HepG2 (cell line): ENCODE measurements around the gene KIAA1958.

ENCODE experiments used
- EED ChIP-seq: sonication (generic); formaldehyde crosslinking; IDR thresholded peaks from 2 replicates; pipeline ENCODE4 v1.5.0; 2020; ENCODE audit warnings: mild to moderate bottlenecking, missing genetic modification reagents
- FOXM1 ChIP-seq: sonication (generic); formaldehyde crosslinking; IDR thresholded peaks from 2 replicates; pipeline ENCODE4 v1.5.0; 2020; ENCODE audit warnings: missing genetic modification reagents
- HOXD1 ChIP-seq: sonication (generic); formaldehyde crosslinking; IDR thresholded peaks from 2 replicates; pipeline ENCODE4 v1.5.0; 2020; ENCODE audit warnings: missing genetic modification reagents
- MBD4 ChIP-seq: IDR thresholded peaks from 2 replicates; pipeline ENCODE4 v1.6.1; 2012; ENCODE audit warnings: low read length, inconsistent platforms, borderline replicate concordance
- PHF8 ChIP-seq: sonication (generic); formaldehyde crosslinking; IDR thresholded peaks from 2 replicates; pipeline ENCODE4 v1.5.0; 2020; ENCODE audit warnings: missing genetic modification reagents
- YY1 ChIP-seq: IDR thresholded peaks from 2 replicates; pipeline ENCODE4 v1.6.1; 2011; ENCODE audit warnings: low read length, low read depth, moderate library complexity, mild to moderate bottlenecking; ENCODE audit not compliant: insufficient read depth, insufficient replicate concordance
- ZNF264 ChIP-seq: sonication (generic); formaldehyde crosslinking; IDR thresholded peaks from 2 replicates; pipeline ENCODE4 v1.4.0; 2020; ENCODE audit warnings: missing genetic modification reagents
- ZNF510 ChIP-seq: sonication (generic); formaldehyde crosslinking; IDR thresholded peaks from 2 replicates; pipeline ENCODE4 v1.4.0; 2020; ENCODE audit warnings: low read depth, mild to moderate bottlenecking, missing genetic modification reagents
- TF ChIP-seq, protein P1 (sequence below): sonication (generic); formaldehyde crosslinking; IDR thresholded peaks from 2 replicates; pipeline ENCODE4 v1.4.0; 2020; ENCODE audit warnings: missing genetic modification reagents
- TF ChIP-seq, protein P2 (sequence below): IDR thresholded peaks from 2 replicates; pipeline ENCODE4 v1.6.1; 2016; ENCODE audit warnings: missing compliant biosample characterization, missing genetic modification reagents, borderline replicate concordance

DNA sequence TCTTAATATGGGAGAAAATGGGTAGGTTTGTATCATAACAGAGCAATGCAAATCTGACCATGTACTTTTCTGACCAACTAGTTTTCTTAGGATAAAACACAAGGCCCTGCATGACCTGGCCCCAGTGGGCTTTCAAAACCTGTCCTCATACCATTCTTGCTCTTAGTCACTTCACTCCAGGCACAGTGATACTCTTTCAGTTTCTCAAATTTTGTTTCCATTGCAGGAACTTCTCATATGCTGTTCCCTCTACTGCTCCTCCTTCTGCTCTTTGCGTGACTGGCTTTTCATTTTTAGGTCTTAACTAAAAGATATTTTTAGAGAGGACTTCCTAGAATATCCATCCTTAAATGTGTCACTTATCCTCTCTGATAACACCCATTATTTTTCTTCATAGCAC lies 118.9 kb downstream of the KIAA1958 start:
- TF ChIP-seq FOXM1 (CRISPR knock-in tag) = no peak
- no peak for TF ChIP-seq ZNF510 (CRISPR knock-in tag)
- no peak for TF ChIP-seq YY1
- no peak for TF ChIP-seq HOXD1
- TF ChIP-seq PHF8 = no peak
- TF ChIP-seq, protein P1, sequence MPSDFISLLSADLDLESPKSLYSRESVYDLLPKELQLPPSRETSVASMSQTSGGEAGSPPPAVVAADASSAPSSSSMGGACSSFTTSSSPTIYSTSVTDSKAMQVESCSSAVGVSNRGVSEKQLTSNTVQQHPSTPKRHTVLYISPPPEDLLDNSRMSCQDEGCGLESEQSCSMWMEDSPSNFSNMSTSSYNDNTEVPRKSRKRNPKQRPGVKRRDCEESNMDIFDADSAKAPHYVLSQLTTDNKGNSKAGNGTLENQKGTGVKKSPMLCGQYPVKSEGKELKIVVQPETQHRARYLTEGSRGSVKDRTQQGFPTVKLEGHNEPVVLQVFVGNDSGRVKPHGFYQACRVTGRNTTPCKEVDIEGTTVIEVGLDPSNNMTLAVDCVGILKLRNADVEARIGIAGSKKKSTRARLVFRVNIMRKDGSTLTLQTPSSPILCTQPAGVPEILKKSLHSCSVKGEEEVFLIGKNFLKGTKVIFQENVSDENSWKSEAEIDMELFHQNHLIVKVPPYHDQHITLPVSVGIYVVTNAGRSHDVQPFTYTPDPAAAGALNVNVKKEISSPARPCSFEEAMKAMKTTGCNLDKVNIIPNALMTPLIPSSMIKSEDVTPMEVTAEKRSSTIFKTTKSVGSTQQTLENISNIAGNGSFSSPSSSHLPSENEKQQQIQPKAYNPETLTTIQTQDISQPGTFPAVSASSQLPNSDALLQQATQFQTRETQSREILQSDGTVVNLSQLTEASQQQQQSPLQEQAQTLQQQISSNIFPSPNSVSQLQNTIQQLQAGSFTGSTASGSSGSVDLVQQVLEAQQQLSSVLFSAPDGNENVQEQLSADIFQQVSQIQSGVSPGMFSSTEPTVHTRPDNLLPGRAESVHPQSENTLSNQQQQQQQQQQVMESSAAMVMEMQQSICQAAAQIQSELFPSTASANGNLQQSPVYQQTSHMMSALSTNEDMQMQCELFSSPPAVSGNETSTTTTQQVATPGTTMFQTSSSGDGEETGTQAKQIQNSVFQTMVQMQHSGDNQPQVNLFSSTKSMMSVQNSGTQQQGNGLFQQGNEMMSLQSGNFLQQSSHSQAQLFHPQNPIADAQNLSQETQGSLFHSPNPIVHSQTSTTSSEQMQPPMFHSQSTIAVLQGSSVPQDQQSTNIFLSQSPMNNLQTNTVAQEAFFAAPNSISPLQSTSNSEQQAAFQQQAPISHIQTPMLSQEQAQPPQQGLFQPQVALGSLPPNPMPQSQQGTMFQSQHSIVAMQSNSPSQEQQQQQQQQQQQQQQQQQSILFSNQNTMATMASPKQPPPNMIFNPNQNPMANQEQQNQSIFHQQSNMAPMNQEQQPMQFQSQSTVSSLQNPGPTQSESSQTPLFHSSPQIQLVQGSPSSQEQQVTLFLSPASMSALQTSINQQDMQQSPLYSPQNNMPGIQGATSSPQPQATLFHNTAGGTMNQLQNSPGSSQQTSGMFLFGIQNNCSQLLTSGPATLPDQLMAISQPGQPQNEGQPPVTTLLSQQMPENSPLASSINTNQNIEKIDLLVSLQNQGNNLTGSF = no peak
- TF ChIP-seq ZNF264 (CRISPR knock-in tag) = no peak
- TF ChIP-seq MBD4 = no peak
- TF ChIP-seq EED = no peak
- TF ChIP-seq, protein P2, sequence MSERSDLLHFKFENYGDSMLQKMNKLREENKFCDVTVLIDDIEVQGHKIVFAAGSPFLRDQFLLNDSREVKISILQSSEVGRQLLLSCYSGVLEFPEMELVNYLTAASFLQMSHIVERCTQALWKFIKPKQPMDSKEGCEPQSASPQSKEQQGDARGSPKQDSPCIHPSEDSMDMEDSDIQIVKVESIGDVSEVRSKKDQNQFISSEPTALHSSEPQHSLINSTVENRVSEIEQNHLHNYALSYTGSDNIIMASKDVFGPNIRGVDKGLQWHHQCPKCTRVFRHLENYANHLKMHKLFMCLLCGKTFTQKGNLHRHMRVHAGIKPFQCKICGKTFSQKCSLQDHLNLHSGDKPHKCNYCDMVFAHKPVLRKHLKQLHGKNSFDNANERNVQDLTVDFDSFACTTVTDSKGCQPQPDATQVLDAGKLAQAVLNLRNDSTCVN (CRISPR knock-in tag) = no peak
